Keratinocyte (primary cell): ENCODE results near the gene ECEL1. TPM values are rescaled to one million over a fixed set of nuclear protein-coding genes. Genes with fewer than 3 reads are reported as not detected.

Source experiments
- DNase-seq: peaks from one replicate; pipeline ENCODE4 v3.0.0-alpha.2; 2011; ENCODE audit warnings: low read depth, missing footprints, low spot score
- FAIRE-seq: peaks from 2 replicates; lab custom pipeline; 2011; peaks lifted over from hg19 to GRCh38; lab: Jason Lieb, UNC
- H2AFZ ChIP-seq: 2 replicates; pipeline ENCODE4 v1.6.0; 2012; ENCODE audit warnings: low read length, control low read depth, inconsistent platforms; ENCODE audit not compliant: control insufficient read depth
- H3K27ac ChIP-seq: 2 replicates; pipeline ENCODE4 v1.5.1; 2011; ENCODE audit warnings: low read length; ENCODE audit not compliant: control insufficient read depth, insufficient read depth
- H3K27me3 ChIP-seq: 3 replicates; pipeline ENCODE4 v1.6.0; 2011; ENCODE audit warnings: low read length; ENCODE audit not compliant: control insufficient read depth, insufficient read depth; ENCODE audit errors: extremely low read depth
- H3K36me3 ChIP-seq, 2 experiments: 2 replicates in 1 of 2; 3 replicates in 1 of 2; pipeline ENCODE4 v1.5.1; 2011; ENCODE audit warnings: low read length in 2 of 2, mild to moderate bottlenecking in 1 of 2; ENCODE audit not compliant: control insufficient read depth in 2 of 2, insufficient read depth in 2 of 2; ENCODE audit errors: extremely low read depth in 1 of 2
- H3K4me1 ChIP-seq: 3 replicates; pipeline ENCODE4 v1.5.1; 2011; ENCODE audit warnings: low read length; ENCODE audit not compliant: control insufficient read depth, insufficient read depth; ENCODE audit errors: extremely low read depth
- H3K4me2 ChIP-seq: 3 replicates; pipeline ENCODE4 v1.6.0; 2011; ENCODE audit warnings: low read depth, low read length; ENCODE audit not compliant: control insufficient read depth, insufficient read depth; ENCODE audit errors: extremely low read depth
- H3K4me3 ChIP-seq, 3 experiments: fragments of 200-600 bp in 1 of 3; sonication (generic) in 1 of 3; 2 replicates in 2 of 3; 3 replicates in 1 of 3; pipeline ENCODE4 v1.5.1; 2011 to 2016; ENCODE audit warnings: low read length in 3 of 3, mild to moderate bottlenecking in 3 of 3, control low read depth in 2 of 3, inconsistent platforms in 1 of 3, low read depth in 1 of 3, mixed read lengths in 1 of 3, mixed run types in 1 of 3, moderate library complexity in 1 of 3; ENCODE audit not compliant: control insufficient read depth in 2 of 3, insufficient read depth in 2 of 3; ENCODE audit errors: extremely low read depth in 1 of 3
- H3K79me2 ChIP-seq: 2 replicates; pipeline ENCODE4 v1.6.0; 2012; ENCODE audit warnings: low read length; ENCODE audit not compliant: control insufficient read depth, insufficient read depth
- H3K9ac ChIP-seq: 3 replicates; pipeline ENCODE4 v1.6.0; 2011; ENCODE audit warnings: low read length; ENCODE audit not compliant: control insufficient read depth, insufficient read depth; ENCODE audit errors: extremely low read depth
- H3K9me1 ChIP-seq: 3 replicates; pipeline ENCODE4 v1.6.0; 2011; ENCODE audit warnings: low read length; ENCODE audit not compliant: control insufficient read depth, insufficient read depth; ENCODE audit errors: extremely low read depth
- H3K9me3 ChIP-seq: 2 replicates; pipeline ENCODE4 v1.5.1; 2012; ENCODE audit warnings: low read depth, low read length; ENCODE audit not compliant: control insufficient read depth
- H4K20me1 ChIP-seq: 3 replicates; pipeline ENCODE4 v1.6.0; 2011; ENCODE audit warnings: low read length; ENCODE audit not compliant: control insufficient read depth, insufficient read depth; ENCODE audit errors: extremely low read depth
- EZH2 ChIP-seq: IDR thresholded peaks from one replicate; pipeline ENCODE4 v1.6.1; 2012; ENCODE audit warnings: inconsistent platforms, mild to moderate bottlenecking, low read length, moderate library complexity
- dilution Hi-C: fragments of 300-500 bp; cut with MboI; formaldehyde crosslinking; loops from one replicate; pipeline ENCODE4 v1.7.0; 2020; ENCODE audit warnings: low sequenced_read_pairs; ENCODE audit not compliant: extremely low pct_ligation_motif_present
- polyA plus RNA-seq, 5 experiments: library from polyadenylated mRNA; depleted of rRNA in 3 of 5; stranded (reverse) in 3 of 5; stranded (forward) in 1 of 5; unstranded in 1 of 5; fragments of >200 nt; gene quantifications; 1 replicate in 1 of 5; 2 replicates in 3 of 5; 3 replicates in 1 of 5; pipeline versions ENCODE4 v1.2.1 to v1.2.3, GENCODE V29; 2011 to 2012; ENCODE audit warnings: missing spikeins in 2 of 5, low read depth in 1 of 5, low replicate concordance in 1 of 5
- TF ChIP-seq, protein P1 (sequence below), 3 experiments: IDR thresholded peaks in 1 of 3; conservative IDR thresholded peaks in 1 of 3; optimal IDR thresholded peaks in 1 of 3; 2 replicates in 2 of 3; 3 replicates in 1 of 3; pipeline versions ENCODE3 to v1.5.1; 2011; ENCODE audit warnings: low read length in 3 of 3, mild to moderate bottlenecking in 3 of 3, moderate library complexity in 2 of 3, control low read depth in 1 of 3, inconsistent platforms in 1 of 3; ENCODE audit not compliant: insufficient read depth in 2 of 3; ENCODE audit errors: extremely low read depth in 1 of 3

ECEL1 gene
- polyA plus RNA-seq, 1 donor (not counting 4 experiments of a cell fraction or from before 2014, with no cell fraction given) = not detected

DNA sequence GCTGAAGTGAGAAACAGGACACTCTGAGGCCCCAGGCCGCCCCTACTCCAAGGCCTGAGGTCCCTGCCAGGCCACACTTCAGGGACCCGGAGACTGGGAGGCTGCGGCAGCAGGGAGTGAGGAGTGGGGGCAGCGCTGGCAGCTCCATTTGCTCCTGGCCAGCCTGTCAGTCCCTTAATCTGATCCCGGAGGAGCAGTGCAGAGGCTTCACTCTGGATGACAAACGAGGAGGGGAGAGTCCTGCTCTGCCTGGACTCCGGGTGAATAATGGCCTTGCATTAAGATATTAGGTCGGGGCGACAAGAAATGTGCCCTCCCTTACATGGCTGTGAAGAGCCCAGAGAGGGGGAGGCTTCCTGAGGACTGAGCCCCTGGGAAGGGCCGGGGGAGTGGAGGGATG is 18.2 kb upstream of the ECEL1 start:
- dilution Hi-C loops = no loop called here
- Histone ChIP-seq H3K9me3 (no peaks in the 10 kb centered on the region), H3K27ac (no peak overlapping the region), H3K4me2 (no peak overlapping the region), H3K36me3 (no peaks in the 10 kb centered on the region), H3K4me3 (no peak overlapping the region), H2AFZ (no peak overlapping the region), H3K79me2 (no peaks in the 10 kb centered on the region), H3K4me1 (no peaks in the 10 kb centered on the region), H3K27me3 (peaks cover 38% of the 10 kb centered on the region), H3K9me1 (no peaks in the 10 kb centered on the region), H4K20me1 (no peaks in the 10 kb centered on the region), H3K9ac (no peak overlapping the region)
- FAIRE-seq (no peak), DNase-seq (no peak)
- TF ChIP-seq EZH2 = no peak
- TF ChIP-seq, protein P1, sequence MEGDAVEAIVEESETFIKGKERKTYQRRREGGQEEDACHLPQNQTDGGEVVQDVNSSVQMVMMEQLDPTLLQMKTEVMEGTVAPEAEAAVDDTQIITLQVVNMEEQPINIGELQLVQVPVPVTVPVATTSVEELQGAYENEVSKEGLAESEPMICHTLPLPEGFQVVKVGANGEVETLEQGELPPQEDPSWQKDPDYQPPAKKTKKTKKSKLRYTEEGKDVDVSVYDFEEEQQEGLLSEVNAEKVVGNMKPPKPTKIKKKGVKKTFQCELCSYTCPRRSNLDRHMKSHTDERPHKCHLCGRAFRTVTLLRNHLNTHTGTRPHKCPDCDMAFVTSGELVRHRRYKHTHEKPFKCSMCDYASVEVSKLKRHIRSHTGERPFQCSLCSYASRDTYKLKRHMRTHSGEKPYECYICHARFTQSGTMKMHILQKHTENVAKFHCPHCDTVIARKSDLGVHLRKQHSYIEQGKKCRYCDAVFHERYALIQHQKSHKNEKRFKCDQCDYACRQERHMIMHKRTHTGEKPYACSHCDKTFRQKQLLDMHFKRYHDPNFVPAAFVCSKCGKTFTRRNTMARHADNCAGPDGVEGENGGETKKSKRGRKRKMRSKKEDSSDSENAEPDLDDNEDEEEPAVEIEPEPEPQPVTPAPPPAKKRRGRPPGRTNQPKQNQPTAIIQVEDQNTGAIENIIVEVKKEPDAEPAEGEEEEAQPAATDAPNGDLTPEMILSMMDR (optimal IDR thresholded peaks at IDR 0.05 in 1 of 3, IDR thresholded peaks at IDR 0.05 in 1 of 3, conservative IDR thresholded peaks at IDR 0.05 in 1 of 3; ENCODE audit: extremely low read depth in 1 of 3, insufficient read depth in 2 of 3, low read length in 3 of 3) = no peak

DNA sequence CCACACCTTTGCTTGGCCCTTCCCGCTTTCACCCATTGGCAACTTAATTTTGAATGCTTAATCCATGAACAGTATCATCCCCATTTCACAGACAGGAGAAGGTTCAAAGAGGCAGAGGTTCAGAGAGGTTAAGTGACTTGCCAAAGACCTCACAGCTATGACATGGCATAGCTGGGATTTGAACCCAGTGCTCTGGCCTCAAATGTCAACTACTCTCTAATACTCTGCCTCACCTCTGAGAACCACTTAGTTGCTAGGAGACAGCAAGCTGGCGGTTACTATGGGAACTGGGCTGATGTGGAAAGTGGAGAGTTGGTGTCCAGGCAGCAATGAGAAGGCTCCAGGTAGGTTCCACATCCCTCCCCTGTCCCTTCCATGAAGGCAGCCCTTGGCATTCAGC is 16.8 kb upstream of the ECEL1 start:
- Histone ChIP-seq H3K9ac (no peak overlapping the region), H3K4me1 (no peaks in the 10 kb centered on the region), H3K9me1 (no peaks in the 10 kb centered on the region), H3K27me3 (peaks cover 46% of the 10 kb centered on the region), H3K4me3 (no peak overlapping the region), H3K9me3 (no peaks in the 10 kb centered on the region), H2AFZ (no peak overlapping the region), H3K4me2 (no peak overlapping the region), H3K27ac (no peak overlapping the region), H4K20me1 (no peaks in the 10 kb centered on the region), H3K79me2 (no peaks in the 10 kb centered on the region), H3K36me3 (no peaks in the 10 kb centered on the region)
- FAIRE-seq = no peak
- dilution Hi-C loops = no loop called here
- TF ChIP-seq, protein P1 (optimal IDR thresholded peaks at IDR 0.05 in 1 of 3, IDR thresholded peaks at IDR 0.05 in 1 of 3, conservative IDR thresholded peaks at IDR 0.05 in 1 of 3; ENCODE audit: extremely low read depth in 1 of 3, insufficient read depth in 2 of 3, low read length in 3 of 3) = no peak
- no peak for DNase-seq
